ENCODE measurements around the gene BHLHA15. TPM values are rescaled to one million over a fixed set of nuclear protein-coding genes. Genes with fewer than 3 reads are reported as not detected.

The BHLHA15 gene
- total and polyA plus RNA-seq, 2 of the 13 experiments (the other 11 are each of a cell fraction or from before 2014, with no cell fraction given), result 1.9 to 6.1 TPM

DNA sequence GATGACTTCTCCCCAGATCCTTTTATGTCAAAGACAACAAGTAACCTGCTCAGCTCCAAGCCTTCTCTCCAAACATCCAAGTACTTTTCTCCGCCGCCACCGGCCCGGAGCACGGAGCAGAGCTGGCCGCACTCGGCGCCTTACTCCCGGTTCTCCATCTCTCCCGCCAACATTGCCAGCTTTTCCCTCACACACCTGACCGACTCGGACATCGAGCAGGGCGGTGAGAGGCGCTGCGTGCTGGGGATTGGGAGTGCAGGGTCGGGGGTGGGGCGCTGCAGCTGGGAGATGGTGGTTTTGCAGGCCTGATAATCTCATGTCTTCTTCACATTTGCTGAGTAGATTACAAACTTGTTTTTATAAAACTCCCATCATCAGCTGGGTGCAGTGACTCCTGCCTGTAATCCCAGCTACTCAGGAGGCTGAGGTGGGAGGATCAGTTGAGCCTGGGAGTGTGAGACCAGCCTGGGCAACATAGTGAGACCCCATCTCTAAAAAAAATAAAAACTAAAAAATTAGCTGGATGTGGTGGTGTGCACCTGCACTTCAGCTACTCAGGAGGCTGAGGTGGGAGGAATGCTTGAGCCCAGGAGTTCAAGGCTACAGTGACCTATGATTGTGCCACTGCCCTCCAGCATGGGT is 7.2 kb upstream of the BHLHA15 start:
- no peak for TF ChIP-seq FIP1L1 (IDR thresholded peaks at IDR 0.05; ENCODE audit: borderline replicate concordance, insufficient read depth, low read depth, low read length)
- peak; percentile 64; the same call in 1 of the 2 replicates for TF ChIP-seq ZNF121 (CRISPR knock-in tag; IDR thresholded peaks at IDR 0.05)
- H2AFZ ChIP-seq (ENCODE audit: low read length), result no peak overlapping the region
- POLR2A ChIA-PET, result no interaction called here
- ATAC-seq (no peak), FAIRE-seq (no peak), DNase-seq (ENCODE audit: low spot score) (no peak)
- no peaks in the 10 kb centered on the region for H3K27me3 ChIP-seq (ENCODE audit: control insufficient read depth in 1 of 2, insufficient read depth in 2 of 2, low read length in 2 of 2)
- intact Hi-C loops (cut with micrococcal nuclease; ENCODE audit: unreplicated experiment) (no loop called here), in situ Hi-C loops (cut with HindIII; ENCODE audit: extremely low pct_ligation_motif_present, low pct_unique_long_range_greater_than_20kb) (no loop called here)
- H4K20me1 ChIP-seq (ENCODE audit: insufficient read depth, low read length), result peaks cover 9% of the 10 kb centered on the region; the same call in 1 of the 2 replicates
- H3K79me2 ChIP-seq (ENCODE audit: insufficient read depth, low read length), result peaks cover 8% of the 10 kb centered on the region
- peaks cover 10% of the 10 kb centered on the region for H3K4me1 ChIP-seq (ENCODE audit: insufficient read depth, low read length)
- no peak overlapping the region for H3K4me2 ChIP-seq (ENCODE audit: low read depth, low read length)
- BruUV-seq (replicated peaks), result no TSS peak
- no peak overlapping the region for H3K27ac ChIP-seq (ENCODE audit: extremely low read length, insufficient read depth, low read length)
- H3K9ac ChIP-seq (ENCODE audit: insufficient read depth, low read depth, low read length), result no peak overlapping the region
- H3K36me3 ChIP-seq (replicated peaks in 1 of 2; ENCODE audit: control insufficient read depth in 1 of 2, insufficient read depth in 2 of 2, low read length in 2 of 2), result peaks cover 21 to 53% of the 10 kb centered on the region in 2 experiments; a peak in 4 of 5 replicates
- H3K4me3 ChIP-seq (replicated peaks in 1 of 3; ENCODE audit: insufficient read depth in 1 of 3, low read depth in 2 of 3, low read length in 3 of 3), result no peak overlapping the region
- no peaks in the 10 kb centered on the region for H3K9me3 ChIP-seq (ENCODE audit: low read length)
- WGBS (ENCODE audit: low lambda C conversion rate), result 97% methylated on average over 18 of the region's 18 CpGs
- CTCF ChIA-PET (ENCODE audit: low intra/inter-chr PET ratio, low total read pairs), result no interaction called here

DNA sequence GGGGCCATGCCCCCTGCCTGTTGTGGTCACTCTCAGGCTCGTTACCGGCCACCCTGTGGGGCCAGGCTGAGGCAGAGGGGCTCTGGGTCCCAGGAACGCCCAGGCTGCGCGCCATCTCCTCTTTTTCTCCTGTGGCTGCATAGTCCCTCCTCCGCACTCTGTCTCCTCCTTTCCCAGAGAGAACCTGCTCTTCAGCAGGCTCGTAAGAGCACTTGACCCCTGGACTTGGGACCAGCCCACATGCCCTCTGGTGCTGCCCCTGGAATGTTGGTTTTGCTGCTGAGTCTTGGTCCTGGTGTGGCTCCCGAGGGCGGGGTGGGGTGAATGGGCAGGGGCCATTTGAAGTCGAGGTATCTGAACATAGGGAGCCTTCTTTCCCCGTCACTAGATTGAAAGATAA is 6.6 kb upstream of the BHLHA15 start:
- Histone ChIP-seq H3K9me3 (ENCODE audit: low read length) (no peaks in the 10 kb centered on the region), H3K27ac (ENCODE audit: extremely low read length, insufficient read depth, low read length) (no peak overlapping the region), H3K4me2 (ENCODE audit: low read depth, low read length) (no peak overlapping the region), H4K20me1 (ENCODE audit: insufficient read depth, low read length) (peaks cover 9% of the 10 kb centered on the region; the same call in 1 of the 2 replicates), H3K4me1 (ENCODE audit: insufficient read depth, low read length) (peaks cover 10% of the 10 kb centered on the region), H3K9ac (ENCODE audit: insufficient read depth, low read depth, low read length) (no peak overlapping the region), H2AFZ (ENCODE audit: low read length) (no peak overlapping the region), H3K36me3 (replicated peaks in 1 of 2; ENCODE audit: control insufficient read depth in 1 of 2, insufficient read depth in 2 of 2, low read length in 2 of 2) (peaks cover 21 to 53% of the 10 kb centered on the region in 2 experiments; a peak in 4 of 5 replicates), H3K27me3 (ENCODE audit: control insufficient read depth in 1 of 2, insufficient read depth in 2 of 2, low read length in 2 of 2) (no peaks in the 10 kb centered on the region), H3K4me3 (replicated peaks in 1 of 3; ENCODE audit: insufficient read depth in 1 of 3, low read depth in 2 of 3, low read length in 3 of 3) (no peak overlapping the region), H3K79me2 (ENCODE audit: insufficient read depth, low read length) (peaks cover 5% of the 10 kb centered on the region)
- intact Hi-C loops (cut with micrococcal nuclease; ENCODE audit: unreplicated experiment), result no loop called here
- DNase-seq (ENCODE audit: low spot score), result no peak
- in situ Hi-C loops (cut with HindIII; ENCODE audit: extremely low pct_ligation_motif_present, low pct_unique_long_range_greater_than_20kb), result no loop called here
- ATAC-seq, result peak; percentile 17; the same call in 1 of the 3 replicates
- no peak for FAIRE-seq
- 81% methylated on average over 11 of the region's 11 CpGs for WGBS (ENCODE audit: low lambda C conversion rate)
- ChIA-PET POLR2A (no interaction called here), CTCF (ENCODE audit: low intra/inter-chr PET ratio, low total read pairs) (no interaction called here)
- BruUV-seq (replicated peaks), result no TSS peak
- TF ChIP-seq ZNF713 (CRISPR knock-in tag; IDR thresholded peaks at IDR 0.05) (no peak), ZNF17 (CRISPR knock-in tag; IDR thresholded peaks at IDR 0.05) (no peak), SP5 (CRISPR knock-in tag; IDR thresholded peaks at IDR 0.05; ENCODE audit: borderline replicate concordance, low read depth) (no peak), KAT8 (CRISPR knock-in tag; IDR thresholded peaks at IDR 0.05) (no peak), KDM5A (IDR thresholded peaks at IDR 0.05; ENCODE audit: borderline replicate concordance, low read length) (no peak), STAT5B (CRISPR knock-in tag; IDR thresholded peaks at IDR 0.05) (no peak), ZNF253 (CRISPR knock-in tag; IDR thresholded peaks at IDR 0.05; ENCODE audit: borderline replicate concordance) (no peak)
- TF ChIP-seq, protein P1, sequence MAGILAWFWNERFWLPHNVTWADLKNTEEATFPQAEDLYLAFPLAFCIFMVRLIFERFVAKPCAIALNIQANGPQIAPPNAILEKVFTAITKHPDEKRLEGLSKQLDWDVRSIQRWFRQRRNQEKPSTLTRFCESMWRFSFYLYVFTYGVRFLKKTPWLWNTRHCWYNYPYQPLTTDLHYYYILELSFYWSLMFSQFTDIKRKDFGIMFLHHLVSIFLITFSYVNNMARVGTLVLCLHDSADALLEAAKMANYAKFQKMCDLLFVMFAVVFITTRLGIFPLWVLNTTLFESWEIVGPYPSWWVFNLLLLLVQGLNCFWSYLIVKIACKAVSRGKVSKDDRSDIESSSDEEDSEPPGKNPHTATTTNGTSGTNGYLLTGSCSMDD (CRISPR knock-in tag; IDR thresholded peaks at IDR 0.05), result no peak
- TF ChIP-seq, protein P2, sequence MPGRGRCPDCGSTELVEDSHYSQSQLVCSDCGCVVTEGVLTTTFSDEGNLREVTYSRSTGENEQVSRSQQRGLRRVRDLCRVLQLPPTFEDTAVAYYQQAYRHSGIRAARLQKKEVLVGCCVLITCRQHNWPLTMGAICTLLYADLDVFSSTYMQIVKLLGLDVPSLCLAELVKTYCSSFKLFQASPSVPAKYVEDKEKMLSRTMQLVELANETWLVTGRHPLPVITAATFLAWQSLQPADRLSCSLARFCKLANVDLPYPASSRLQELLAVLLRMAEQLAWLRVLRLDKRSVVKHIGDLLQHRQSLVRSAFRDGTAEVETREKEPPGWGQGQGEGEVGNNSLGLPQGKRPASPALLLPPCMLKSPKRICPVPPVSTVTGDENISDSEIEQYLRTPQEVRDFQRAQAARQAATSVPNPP (CRISPR knock-in tag; IDR thresholded peaks at IDR 0.05), result no peak
- TF ChIP-seq, protein P3, sequence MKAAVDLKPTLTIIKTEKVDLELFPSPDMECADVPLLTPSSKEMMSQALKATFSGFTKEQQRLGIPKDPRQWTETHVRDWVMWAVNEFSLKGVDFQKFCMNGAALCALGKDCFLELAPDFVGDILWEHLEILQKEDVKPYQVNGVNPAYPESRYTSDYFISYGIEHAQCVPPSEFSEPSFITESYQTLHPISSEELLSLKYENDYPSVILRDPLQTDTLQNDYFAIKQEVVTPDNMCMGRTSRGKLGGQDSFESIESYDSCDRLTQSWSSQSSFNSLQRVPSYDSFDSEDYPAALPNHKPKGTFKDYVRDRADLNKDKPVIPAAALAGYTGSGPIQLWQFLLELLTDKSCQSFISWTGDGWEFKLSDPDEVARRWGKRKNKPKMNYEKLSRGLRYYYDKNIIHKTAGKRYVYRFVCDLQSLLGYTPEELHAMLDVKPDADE (CRISPR knock-in tag; IDR thresholded peaks at IDR 0.05), result no peak
- TF ChIP-seq, protein P4, sequence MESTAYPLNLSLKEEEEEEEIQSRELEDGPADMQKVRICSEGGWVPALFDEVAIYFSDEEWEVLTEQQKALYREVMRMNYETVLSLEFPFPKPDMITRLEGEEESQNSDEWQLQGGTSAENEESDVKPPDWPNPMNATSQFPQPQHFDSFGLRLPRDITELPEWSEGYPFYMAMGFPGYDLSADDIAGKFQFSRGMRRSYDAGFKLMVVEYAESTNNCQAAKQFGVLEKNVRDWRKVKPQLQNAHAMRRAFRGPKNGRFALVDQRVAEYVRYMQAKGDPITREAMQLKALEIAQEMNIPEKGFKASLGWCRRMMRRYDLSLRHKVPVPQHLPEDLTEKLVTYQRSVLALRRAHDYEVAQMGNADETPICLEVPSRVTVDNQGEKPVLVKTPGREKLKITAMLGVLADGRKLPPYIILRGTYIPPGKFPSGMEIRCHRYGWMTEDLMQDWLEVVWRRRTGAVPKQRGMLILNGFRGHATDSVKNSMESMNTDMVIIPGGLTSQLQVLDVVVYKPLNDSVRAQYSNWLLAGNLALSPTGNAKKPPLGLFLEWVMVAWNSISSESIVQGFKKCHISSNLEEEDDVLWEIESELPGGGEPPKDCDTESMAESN (CRISPR knock-in tag; conservative IDR thresholded peaks at IDR 0.05), result no peak

Measured in HepG2 (cell line).